A673 (cell line): ENCODE data around the gene ZMYND11. TPM values are rescaled to one million over a fixed set of nuclear protein-coding genes. Genes with fewer than 3 reads are reported as not detected.

ENCODE experiments used
- BruUV-seq: library from RNA; stranded (reverse); fragments of 400-500 nt; replicated peaks from 2 replicates; lab custom pipeline; 2021; lab: Mats Ljungman, UMichigan
- CTCF ChIA-PET: fragments of 300-600 bp; sonication (Branson Sonifier 250); formaldehyde crosslinking; loops from one replicate; lab custom pipeline; 2022; ENCODE audit warnings: antibody characterized with exemption; lab: Charles Lee
- POLR2A ChIA-PET: fragments of 300-600 bp; sonication (Branson Sonifier 250); formaldehyde crosslinking; loops from one replicate; lab custom pipeline; 2022; ENCODE audit warnings: antibody characterized with exemption; ENCODE audit not compliant: low non-redundant PET; lab: Charles Lee
- DNase-seq: peaks from one replicate; pipeline ENCODE4 v3.0.0-alpha.2; 2015; ENCODE audit warnings: low spot score
- H3K27ac ChIP-seq: fragments of 200-600 bp; sonication (generic); 2 replicates; pipeline ENCODE4 v1.5.1; 2016; ENCODE audit warnings: mixed run types, low read depth, mild to moderate bottlenecking, mixed read lengths, antibody characterized with exemption, low read length; ENCODE audit not compliant: poor library complexity, severe bottlenecking
- H3K27me3 ChIP-seq: fragments of 200-600 bp; sonication (generic); replicated peaks from 2 replicates; pipeline ENCODE4 v1.6.1; 2017; ENCODE audit warnings: mixed run types, low read depth, mild to moderate bottlenecking, mixed read lengths, antibody characterized with exemption, low read length; ENCODE audit not compliant: insufficient read depth, poor library complexity
- H3K36me3 ChIP-seq: fragments of 200-600 bp; sonication (generic); 2 replicates; pipeline ENCODE4 v1.6.1; 2016; ENCODE audit warnings: mixed run types, mild to moderate bottlenecking, mixed read lengths, antibody characterized with exemption, low read length; ENCODE audit not compliant: insufficient read depth, poor library complexity, severe bottlenecking
- H3K4me1 ChIP-seq: fragments of 200-600 bp; sonication (generic); 2 replicates; pipeline ENCODE4 v1.6.1; 2017; ENCODE audit warnings: mixed run types, mild to moderate bottlenecking, mixed read lengths, antibody characterized with exemption, low read length; ENCODE audit not compliant: insufficient read depth, poor library complexity, severe bottlenecking
- H3K4me3 ChIP-seq: fragments of 200-600 bp; sonication (generic); 2 replicates; pipeline ENCODE4 v1.5.1; 2016; ENCODE audit warnings: low read depth, mixed run types, mild to moderate bottlenecking, mixed read lengths, low read length; ENCODE audit not compliant: poor library complexity, severe bottlenecking
- H3K9me3 ChIP-seq: fragments of 200-600 bp; sonication (generic); 2 replicates; pipeline ENCODE4 v1.6.1; 2016; ENCODE audit warnings: mixed run types, low read depth, mild to moderate bottlenecking, mixed read lengths, antibody characterized with exemption, low read length; ENCODE audit not compliant: poor library complexity, severe bottlenecking
- CTCF ChIP-seq: fragments of 300-800, 200-600 bp; sonication (generic); conservative IDR thresholded peaks from 2 replicates; pipeline ENCODE4 v1.5.1; 2017; ENCODE audit warnings: low read depth, mild to moderate bottlenecking, antibody characterized with exemption, low read length, moderate library complexity, mixed read lengths
- EZH2 ChIP-seq: fragments of 200-600 bp; sonication (generic); IDR thresholded peaks from 2 replicates; pipeline ENCODE4 v1.6.1; 2017; ENCODE audit warnings: borderline replicate concordance, low read depth, mild to moderate bottlenecking, mixed read lengths, antibody characterized with exemption, low read length; ENCODE audit not compliant: poor library complexity, severe bottlenecking
- intact Hi-C: fragments of 100-400 bp; cut with micrococcal nuclease; formaldehyde crosslinking; loops from one replicate; pipeline ENCODE4 v1.10.0; 2022; ENCODE audit not compliant: unreplicated experiment
- total RNA-seq: library from RNA; stranded (reverse); gene quantifications from 2 replicates; pipeline ENCODE4 v1.2.3, GENCODE V29; 2021

The ZMYND11 gene
- total RNA-seq, 1 experiment from 2014 or later = 82.8 TPM

DNA sequence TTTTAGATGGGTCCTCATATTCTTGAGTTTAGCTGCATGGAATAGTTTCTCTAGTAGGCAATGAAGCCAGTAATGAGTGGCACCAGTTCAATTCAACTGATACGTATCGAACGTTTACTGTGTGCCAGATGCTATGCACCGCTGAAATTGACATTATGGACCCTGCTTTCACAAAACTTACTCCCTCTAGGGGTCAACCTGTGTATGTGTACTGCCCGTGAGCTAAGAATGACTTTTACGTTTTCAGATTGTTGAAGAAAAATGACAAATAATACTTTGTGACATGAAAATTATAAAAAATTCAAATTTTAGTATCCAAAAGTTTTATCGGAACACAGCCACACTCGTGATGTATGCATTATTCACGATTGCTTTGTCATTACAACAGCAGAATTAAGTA is 95.5 kb downstream of the ZMYND11 start:
- H3K27me3 ChIP-seq = no peaks in the 10 kb centered on the region
- no peak for TF ChIP-seq EZH2
- TF ChIP-seq CTCF = peak; percentile 70
- no peak overlapping the region for H3K27ac ChIP-seq
- no peak overlapping the region for H3K4me3 ChIP-seq
- BruUV-seq = no TSS peak
- H3K4me1 ChIP-seq = peaks cover 9% of the 10 kb centered on the region
- ChIA-PET CTCF (interaction anchor here (0.9 to 1.0 kb wide), 3 partner anchors 9 to 38 kb away, joined by 3 to 5 read pairs (median 3); no protein-coding TSS in a partner anchor), POLR2A (no interaction called here)
- no peaks in the 10 kb centered on the region for H3K36me3 ChIP-seq
- H3K9me3 ChIP-seq = no peaks in the 10 kb centered on the region
- intact Hi-C loops = no loop called here
- DNase-seq = peak; percentile 63

DNA sequence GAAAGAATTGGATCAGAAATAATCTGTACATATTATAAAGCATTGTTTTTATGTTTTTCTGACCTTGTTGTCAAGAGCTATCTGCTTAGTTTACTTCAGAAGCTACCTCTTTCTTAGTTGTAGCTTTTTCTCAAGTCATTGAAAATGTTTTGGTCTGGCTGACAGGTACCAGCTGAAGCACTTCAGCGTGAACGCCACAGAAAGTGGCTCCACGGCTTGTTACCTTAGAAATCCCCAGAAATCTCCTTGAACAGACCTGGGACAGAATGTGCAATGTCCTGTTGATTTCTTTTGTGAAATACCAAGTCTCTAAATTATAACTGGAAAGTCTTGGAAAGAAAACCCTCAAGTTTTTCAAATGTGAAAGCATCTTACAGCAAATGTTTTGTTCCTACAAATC is 96.8 kb downstream of the ZMYND11 start:
- Histone ChIP-seq H3K9me3 (no peaks in the 10 kb centered on the region), H3K4me1 (peaks cover 15% of the 10 kb centered on the region), H3K27me3 (no peaks in the 10 kb centered on the region), H3K36me3 (no peaks in the 10 kb centered on the region), H3K4me3 (no peak overlapping the region), H3K27ac (no peak overlapping the region)
- intact Hi-C loops = no loop called here
- DNase-seq = no peak
- ChIA-PET CTCF (no interaction called here), POLR2A (no interaction called here)
- TF ChIP-seq CTCF (no peak), EZH2 (no peak)
- BruUV-seq = no TSS peak

- Histone ChIP-seq H3K4me3 (no peak overlapping the region), H3K9me3 (no peaks in the 10 kb centered on the region), H3K27me3 (no peaks in the 10 kb centered on the region), H3K4me1 (peaks cover 15% of the 10 kb centered on the region), H3K36me3 (no peaks in the 10 kb centered on the region), H3K27ac (no peak overlapping the region)
- no TSS peak for BruUV-seq
- POLR2A ChIA-PET = no interaction called here
- TF ChIP-seq EZH2 = no peak
- no peak for TF ChIP-seq CTCF
- intact Hi-C loops = no loop called here
- DNase-seq = no peak
- CTCF ChIA-PET = no interaction called here
Measured at GRCh38 chr10:232878-233277, 97.6 kb downstream of the ZMYND11 start.
